Measurements from ENCODE around the gene OR52E5. TPM values are rescaled to one million over a fixed set of nuclear protein-coding genes. Genes with fewer than 3 reads are reported as not detected.

Gene OR52E5
- total RNA-seq, 1 donor from 2014 or later: not detected

DNA sequence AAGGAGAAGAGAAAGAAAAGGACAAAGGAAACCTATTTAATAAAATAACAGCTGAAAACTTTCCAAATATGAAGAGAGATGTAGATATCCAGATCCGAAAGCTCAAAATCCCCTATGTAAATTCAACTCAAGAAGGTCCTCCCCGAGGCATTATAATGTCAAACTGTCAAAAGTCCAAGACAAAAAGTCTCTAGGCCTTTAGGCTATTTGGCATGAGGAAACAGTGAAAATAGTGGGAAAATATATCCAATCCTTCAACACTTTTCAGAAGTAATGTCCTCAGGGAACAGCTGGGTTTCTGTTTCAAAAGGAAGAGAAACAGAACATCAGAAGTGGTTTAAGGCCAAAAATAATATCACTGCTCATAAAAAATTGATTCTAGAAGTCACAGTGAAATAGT is 14.4 kb upstream of the OR52E5 start:
- no peaks in the 10 kb centered on the region for H3K36me3 ChIP-seq (ENCODE audit: insufficient read depth, low read length)
- FAIRE-seq: no peak
- no peak overlapping the region for H2AFZ ChIP-seq (ENCODE audit: low read depth, low read length)
- TF ChIP-seq, protein P1, sequence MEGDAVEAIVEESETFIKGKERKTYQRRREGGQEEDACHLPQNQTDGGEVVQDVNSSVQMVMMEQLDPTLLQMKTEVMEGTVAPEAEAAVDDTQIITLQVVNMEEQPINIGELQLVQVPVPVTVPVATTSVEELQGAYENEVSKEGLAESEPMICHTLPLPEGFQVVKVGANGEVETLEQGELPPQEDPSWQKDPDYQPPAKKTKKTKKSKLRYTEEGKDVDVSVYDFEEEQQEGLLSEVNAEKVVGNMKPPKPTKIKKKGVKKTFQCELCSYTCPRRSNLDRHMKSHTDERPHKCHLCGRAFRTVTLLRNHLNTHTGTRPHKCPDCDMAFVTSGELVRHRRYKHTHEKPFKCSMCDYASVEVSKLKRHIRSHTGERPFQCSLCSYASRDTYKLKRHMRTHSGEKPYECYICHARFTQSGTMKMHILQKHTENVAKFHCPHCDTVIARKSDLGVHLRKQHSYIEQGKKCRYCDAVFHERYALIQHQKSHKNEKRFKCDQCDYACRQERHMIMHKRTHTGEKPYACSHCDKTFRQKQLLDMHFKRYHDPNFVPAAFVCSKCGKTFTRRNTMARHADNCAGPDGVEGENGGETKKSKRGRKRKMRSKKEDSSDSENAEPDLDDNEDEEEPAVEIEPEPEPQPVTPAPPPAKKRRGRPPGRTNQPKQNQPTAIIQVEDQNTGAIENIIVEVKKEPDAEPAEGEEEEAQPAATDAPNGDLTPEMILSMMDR (IDR thresholded peaks at IDR 0.05; ENCODE audit: insufficient read depth, low read depth, low read length): no peak
- TF ChIP-seq EZH2 (IDR thresholded peaks at IDR 0.05; ENCODE audit: insufficient read depth, low read length): no peak
- no peaks in the 10 kb centered on the region for H3K79me2 ChIP-seq (ENCODE audit: insufficient read depth, low read length)
- no peak overlapping the region for H3K27ac Mint-ChIP-seq (ENCODE audit: unreplicated experiment)
- no peak overlapping the region for H3K4me2 ChIP-seq (ENCODE audit: low read length)
- no peaks in the 10 kb centered on the region for H3K4me1 ChIP-seq (ENCODE audit: insufficient read depth, low read length)
- DNase-seq (ENCODE audit: low read depth): no peak
- H3K27me3 Mint-ChIP-seq (ENCODE audit: low read depth, unreplicated experiment): peaks cover 4% of the 10 kb centered on the region
- H3K9ac ChIP-seq (ENCODE audit: low read length): no peak overlapping the region
- no peaks in the 10 kb centered on the region for H4K20me1 ChIP-seq (ENCODE audit: insufficient read depth, low read length)
- H3K27ac ChIP-seq (ENCODE audit: low read depth, low read length): no peak overlapping the region
- no peaks in the 10 kb centered on the region for H3K27me3 ChIP-seq (ENCODE audit: insufficient read depth, low read length)
- H3K4me1 Mint-ChIP-seq (ENCODE audit: low read depth, unreplicated experiment): no peaks in the 10 kb centered on the region
- no peak overlapping the region for H3K4me3 ChIP-seq (ENCODE audit: insufficient read depth, low read depth, low read length)
- no peak overlapping the region for H3K4me3 Mint-ChIP-seq (ENCODE audit: unreplicated experiment)
- H3K9me3 Mint-ChIP-seq (ENCODE audit: unreplicated experiment): no peaks in the 10 kb centered on the region
- H3K36me3 Mint-ChIP-seq (ENCODE audit: low read depth, unreplicated experiment): no peaks in the 10 kb centered on the region
- no peaks in the 10 kb centered on the region for H3K9me3 ChIP-seq (ENCODE audit: insufficient read depth, low read depth, low read length)

GRCh38 chr11:5880329-5880728 is 12.7 kb upstream of the OR52E5 start, which contains the start of gene OR52E4:
Gene OR52E4 (plus strand): TSS chr11:5880629. CDS start chr11:5884293, 3,664 bp downstream.
- no peak within 1 kb of the TSS for H3K27ac Mint-ChIP-seq (ENCODE audit: unreplicated experiment)
- Histone ChIP-seq H3K4me3 (ENCODE audit: insufficient read depth, low read depth, low read length) (no peak within 1 kb of the TSS), H3K9ac (ENCODE audit: low read length) (no peak within 1 kb of the TSS), H3K79me2 (ENCODE audit: insufficient read depth, low read length) (no peaks in the 10 kb centered on the region), H3K4me1 (ENCODE audit: insufficient read depth, low read length) (no peaks in the 10 kb centered on the region), H2AFZ (ENCODE audit: low read depth, low read length) (no peak within 1 kb of the TSS), H3K27ac (ENCODE audit: low read depth, low read length) (no peak within 1 kb of the TSS), H4K20me1 (ENCODE audit: insufficient read depth, low read length) (no peaks in the 10 kb centered on the region), H3K27me3 (ENCODE audit: insufficient read depth, low read length) (no peaks in the 10 kb centered on the region), H3K9me3 (ENCODE audit: insufficient read depth, low read depth, low read length) (no peaks in the 10 kb centered on the region), H3K36me3 (ENCODE audit: insufficient read depth, low read length) (no peaks in the 10 kb centered on the region), H3K4me2 (ENCODE audit: low read length) (no peak within 1 kb of the TSS)
- peaks cover 4% of the 10 kb centered on the region for H3K27me3 Mint-ChIP-seq (ENCODE audit: low read depth, unreplicated experiment)
- FAIRE-seq (no peak), DNase-seq (ENCODE audit: low read depth) (no peak)
- H3K36me3 Mint-ChIP-seq (ENCODE audit: low read depth, unreplicated experiment): no peaks in the 10 kb centered on the region
- TF ChIP-seq, protein P1 (IDR thresholded peaks at IDR 0.05; ENCODE audit: insufficient read depth, low read depth, low read length): no peak
- TF ChIP-seq EZH2 (IDR thresholded peaks at IDR 0.05; ENCODE audit: insufficient read depth, low read length): no peak
- H3K4me3 Mint-ChIP-seq (ENCODE audit: unreplicated experiment): no peak within 1 kb of the TSS
- no peaks in the 10 kb centered on the region for H3K9me3 Mint-ChIP-seq (ENCODE audit: unreplicated experiment)
- H3K4me1 Mint-ChIP-seq (ENCODE audit: low read depth, unreplicated experiment): no peaks in the 10 kb centered on the region

GRCh38 chr11:5881756-5882155 is 11.3 kb upstream of the OR52E5 start:
- H3K9me3 ChIP-seq (ENCODE audit: insufficient read depth, low read depth, low read length): no peaks in the 10 kb centered on the region
- no peak overlapping the region for H3K27ac Mint-ChIP-seq (ENCODE audit: unreplicated experiment)
- H3K27ac ChIP-seq (ENCODE audit: low read depth, low read length): no peak overlapping the region
- H3K79me2 ChIP-seq (ENCODE audit: insufficient read depth, low read length): no peaks in the 10 kb centered on the region
- no peak for TF ChIP-seq EZH2 (IDR thresholded peaks at IDR 0.05; ENCODE audit: insufficient read depth, low read length)
- TF ChIP-seq, protein P1 (IDR thresholded peaks at IDR 0.05; ENCODE audit: insufficient read depth, low read depth, low read length): no peak
- no peaks in the 10 kb centered on the region for H4K20me1 ChIP-seq (ENCODE audit: insufficient read depth, low read length)
- no peaks in the 10 kb centered on the region for H3K36me3 Mint-ChIP-seq (ENCODE audit: low read depth, unreplicated experiment)
- DNase-seq (ENCODE audit: low read depth): no peak
- no peaks in the 10 kb centered on the region for H3K9me3 Mint-ChIP-seq (ENCODE audit: unreplicated experiment)
- no peak overlapping the region for H2AFZ ChIP-seq (ENCODE audit: low read depth, low read length)
- no peak overlapping the region for H3K4me2 ChIP-seq (ENCODE audit: low read length)
- H3K4me1 ChIP-seq (ENCODE audit: insufficient read depth, low read length): no peaks in the 10 kb centered on the region
- no peak for FAIRE-seq
- no peak overlapping the region for H3K9ac ChIP-seq (ENCODE audit: low read length)
- no peak overlapping the region for H3K4me3 ChIP-seq (ENCODE audit: insufficient read depth, low read depth, low read length)
- H3K4me3 Mint-ChIP-seq (ENCODE audit: unreplicated experiment): no peak overlapping the region
- H3K27me3 Mint-ChIP-seq (ENCODE audit: low read depth, unreplicated experiment): peaks cover 4% of the 10 kb centered on the region
- no peaks in the 10 kb centered on the region for H3K27me3 ChIP-seq (ENCODE audit: insufficient read depth, low read length)
- H3K36me3 ChIP-seq (ENCODE audit: insufficient read depth, low read length): no peaks in the 10 kb centered on the region
- H3K4me1 Mint-ChIP-seq (ENCODE audit: low read depth, unreplicated experiment): no peaks in the 10 kb centered on the region

Data from astrocyte (in vitro differentiated cells and primary cell).